HL-60 (cell line): ENCODE measurements around the gene FBLN1.
A peak's percentile ranks its signal among the peaks of the same experiment; 100 is the strongest.

Experiments used
- CTCF ChIP-seq: IDR thresholded peaks from one replicate; pipeline ENCODE4 v1.5.1; 2011; ENCODE audit warnings: low read length, control low read depth, inconsistent platforms; ENCODE audit not compliant: insufficient read depth
- GABPA ChIP-seq: IDR thresholded peaks from 2 replicates; pipeline ENCODE4 v1.6.1; 2012; ENCODE audit warnings: low read depth
- POLR2AphosphoS5 ChIP-seq: IDR thresholded peaks from 2 replicates; pipeline ENCODE4 v1.6.1; 2012; ENCODE audit warnings: low read depth
- SPI1 ChIP-seq: IDR thresholded peaks from 2 replicates; pipeline ENCODE4 v1.6.1; 2012; ENCODE audit warnings: low read depth, mild to moderate bottlenecking, borderline replicate concordance
- TF ChIP-seq, protein P1 (sequence below): IDR thresholded peaks from 2 replicates; pipeline ENCODE4 v1.6.1; 2012; ENCODE audit warnings: low read depth; ENCODE audit not compliant: insufficient replicate concordance

GRCh38 chr22:45603619-45604018, 100.9 kb downstream of the FBLN1 start:
- TF ChIP-seq CTCF: no peak
- TF ChIP-seq, protein P1, sequence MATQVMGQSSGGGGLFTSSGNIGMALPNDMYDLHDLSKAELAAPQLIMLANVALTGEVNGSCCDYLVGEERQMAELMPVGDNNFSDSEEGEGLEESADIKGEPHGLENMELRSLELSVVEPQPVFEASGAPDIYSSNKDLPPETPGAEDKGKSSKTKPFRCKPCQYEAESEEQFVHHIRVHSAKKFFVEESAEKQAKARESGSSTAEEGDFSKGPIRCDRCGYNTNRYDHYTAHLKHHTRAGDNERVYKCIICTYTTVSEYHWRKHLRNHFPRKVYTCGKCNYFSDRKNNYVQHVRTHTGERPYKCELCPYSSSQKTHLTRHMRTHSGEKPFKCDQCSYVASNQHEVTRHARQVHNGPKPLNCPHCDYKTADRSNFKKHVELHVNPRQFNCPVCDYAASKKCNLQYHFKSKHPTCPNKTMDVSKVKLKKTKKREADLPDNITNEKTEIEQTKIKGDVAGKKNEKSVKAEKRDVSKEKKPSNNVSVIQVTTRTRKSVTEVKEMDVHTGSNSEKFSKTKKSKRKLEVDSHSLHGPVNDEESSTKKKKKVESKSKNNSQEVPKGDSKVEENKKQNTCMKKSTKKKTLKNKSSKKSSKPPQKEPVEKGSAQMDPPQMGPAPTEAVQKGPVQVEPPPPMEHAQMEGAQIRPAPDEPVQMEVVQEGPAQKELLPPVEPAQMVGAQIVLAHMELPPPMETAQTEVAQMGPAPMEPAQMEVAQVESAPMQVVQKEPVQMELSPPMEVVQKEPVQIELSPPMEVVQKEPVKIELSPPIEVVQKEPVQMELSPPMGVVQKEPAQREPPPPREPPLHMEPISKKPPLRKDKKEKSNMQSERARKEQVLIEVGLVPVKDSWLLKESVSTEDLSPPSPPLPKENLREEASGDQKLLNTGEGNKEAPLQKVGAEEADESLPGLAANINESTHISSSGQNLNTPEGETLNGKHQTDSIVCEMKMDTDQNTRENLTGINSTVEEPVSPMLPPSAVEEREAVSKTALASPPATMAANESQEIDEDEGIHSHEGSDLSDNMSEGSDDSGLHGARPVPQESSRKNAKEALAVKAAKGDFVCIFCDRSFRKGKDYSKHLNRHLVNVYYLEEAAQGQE: no peak
- no peak for TF ChIP-seq POLR2AphosphoS5
- TF ChIP-seq GABPA: no peak
- peak; percentile 60; the same call in 1 of the 2 replicates for TF ChIP-seq SPI1
